Lower lobe of right lung (tissue), 2 donors: Measurements from ENCODE around the gene ANKMY1. TPM values are rescaled to one million over a fixed set of nuclear protein-coding genes. Genes with fewer than 3 reads are reported as not detected.

Experiments used
- ATAC-seq, 2 donors: fragments of 200-7000 bp; cut with Tn5 transposase; one replicate each; pipeline ENCODE4 v1.9.1; 2020 to 2022; ENCODE audit warnings: mild to moderate bottlenecking in 2 of 2, moderate library complexity in 2 of 2
- DNase-seq: peaks from one replicate; pipeline ENCODE4 v3.0.0-alpha.2; 2020
- H3K27ac ChIP-seq: fragments of 200-600 bp; one replicate; pipeline ENCODE4 v1.8.0; 2022
- H3K27me3 ChIP-seq: fragments of 200-600 bp; one replicate; pipeline ENCODE4 v1.8.0; 2022; ENCODE audit warnings: low read depth
- H3K36me3 ChIP-seq: fragments of 200-600 bp; one replicate; pipeline ENCODE4 v1.8.0; 2022; ENCODE audit warnings: mild to moderate bottlenecking
- H3K4me1 ChIP-seq: fragments of 200-600 bp; one replicate; pipeline ENCODE4 v1.8.0; 2022
- H3K4me3 ChIP-seq: fragments of 200-600 bp; one replicate; pipeline ENCODE4 v1.8.0; 2022; ENCODE audit warnings: mild to moderate bottlenecking
- H3K9me3 ChIP-seq: fragments of 200-600 bp; one replicate; pipeline ENCODE4 v1.8.0; 2022
- CTCF ChIP-seq: fragments of 200-600 bp; IDR thresholded peaks from one replicate; pipeline ENCODE4 v1.8.0; 2022; ENCODE audit warnings: antibody characterized with exemption, mild to moderate bottlenecking
- intact Hi-C: fragments of 100-400 bp; cut with DNase I; formaldehyde crosslinking; loops from one replicate; pipeline ENCODE4 v1.11.0; 2022
- total RNA-seq: library from RNA; stranded (reverse); fragmentation: NEBNext Ultra II Directional; extraction: Animal tissue kit (Norgen Biotek cat#: 25700); gene quantifications from one replicate; pipeline ENCODE4 v1.2.1, GENCODE V29; 2021
- donor health status: DM: no; HTN: yes; CAD: no; lungs with severe emphysema.

The ANKMY1 gene
- total RNA-seq, 1 donor from 2014 or later, result 29.3 TPM

GRCh38 chr2:240502430-240503121 is 55.2 kb downstream of the ANKMY1 start:
- H3K36me3 ChIP-seq, result peaks cover 14% of the 10 kb centered on the region
- ATAC-seq, result no peak
- no peak for TF ChIP-seq CTCF
- H3K4me3 ChIP-seq, result no peak overlapping the region
- H3K27ac ChIP-seq, result no peak overlapping the region
- H3K9me3 ChIP-seq, result no peaks in the 10 kb centered on the region
- peak; percentile 37 for DNase-seq
- no peaks in the 10 kb centered on the region for H3K27me3 ChIP-seq
- H3K4me1 ChIP-seq, result no peaks in the 10 kb centered on the region
- intact Hi-C loops, result no loop called here

GRCh38 chr2:240502059-240502429 is 55.7 kb downstream of the ANKMY1 start:
- Histone ChIP-seq H3K27ac (no peak overlapping the region), H3K4me3 (no peak overlapping the region), H3K27me3 (no peaks in the 10 kb centered on the region), H3K9me3 (no peaks in the 10 kb centered on the region), H3K4me1 (no peaks in the 10 kb centered on the region), H3K36me3 (peaks cover 16% of the 10 kb centered on the region)
- intact Hi-C loops, result no loop called here
- no peak for TF ChIP-seq CTCF
- ATAC-seq, result no peak
- DNase-seq, result peak; percentile 32

GRCh38 chr2:240501531-240501991 is 56.2 kb downstream of the ANKMY1 start:
- ATAC-seq (no peak), DNase-seq (peak; percentile 24)

GRCh38 chr2:240500561-240501423 is 57.0 kb downstream of the ANKMY1 start:
- intact Hi-C loops, result no loop called here
- Histone ChIP-seq H3K27ac (no peak overlapping the region), H3K4me1 (no peaks in the 10 kb centered on the region), H3K27me3 (no peaks in the 10 kb centered on the region), H3K4me3 (no peak overlapping the region), H3K36me3 (peaks cover 16% of the 10 kb centered on the region), H3K9me3 (no peaks in the 10 kb centered on the region)
- no peak for TF ChIP-seq CTCF
- DNase-seq (peak; percentile 39), ATAC-seq (no peak)

More at GRCh38 chr2:240501531-240501991, 56.2 kb downstream of the ANKMY1 start:
- Histone ChIP-seq H3K9me3 (no peaks in the 10 kb centered on the region), H3K27me3 (no peaks in the 10 kb centered on the region), H3K4me1 (no peaks in the 10 kb centered on the region), H3K4me3 (no peak overlapping the region), H3K36me3 (peaks cover 16% of the 10 kb centered on the region), H3K27ac (no peak overlapping the region)
- no peak for TF ChIP-seq CTCF
- intact Hi-C loops, result no loop called here

- intact Hi-C loops, result no loop called here
- ATAC-seq (peak; percentile 11 to 22), DNase-seq (peak; percentile 29)
- H3K27ac ChIP-seq, result no peak overlapping the region
- no peaks in the 10 kb centered on the region for H3K9me3 ChIP-seq
- H3K4me1 ChIP-seq, result no peaks in the 10 kb centered on the region
- no peaks in the 10 kb centered on the region for H3K27me3 ChIP-seq
- no peak overlapping the region for H3K4me3 ChIP-seq
- peaks cover 16% of the 10 kb centered on the region for H3K36me3 ChIP-seq
- no peak for TF ChIP-seq CTCF
These were observed 58.2 kb downstream of the ANKMY1 start for GRCh38 chr2:240499309-240500301.
